Stimulated activated naive CD8-positive, alpha-beta T cell treated with anti-CD3 and anti-CD28 coated beads, Interleukin-15, Interleukin-2, amounts not matched to agents 100 U/mL and 50 U/mL, for 24 hours (primary cell): ENCODE data around the gene GPR32.
"Not testable (repeated sequence)": the region's sequence is repeated elsewhere in the genome, so short reads cannot be mapped to it uniquely, and the experiment has no call there.

Experiments
- ATAC-seq: fragments of 150-1000 bp; cut with Tn5 transposase; one replicate; pipeline ENCODE4 v1.10.0; 2021
- DNase-seq: peaks from one replicate; pipeline ENCODE4 v3.0.0; 2021

Gene GPR32

DNA sequence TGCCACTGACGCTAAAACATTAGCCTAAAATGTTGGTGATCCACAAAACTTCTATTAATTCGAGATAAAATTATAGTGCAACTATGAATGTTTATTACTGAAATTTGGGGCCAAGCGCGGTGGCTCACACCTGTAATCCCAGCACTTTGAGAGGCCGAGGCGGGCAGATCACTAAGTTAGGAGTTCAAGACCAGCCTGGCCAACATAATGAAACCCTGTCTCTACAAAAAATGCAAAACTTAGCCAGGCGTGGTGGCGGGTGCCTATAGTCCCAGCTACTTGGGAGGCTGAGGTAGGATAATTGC, 13.5 kb downstream of the GPR32 start:
- ATAC-seq, DNase-seq: not testable (repeated sequence)

GRCh38 chr19:50784710-50785109, 14.4 kb downstream of the GPR32 start:
- ATAC-seq (no peak), DNase-seq (no peak)

DNA sequence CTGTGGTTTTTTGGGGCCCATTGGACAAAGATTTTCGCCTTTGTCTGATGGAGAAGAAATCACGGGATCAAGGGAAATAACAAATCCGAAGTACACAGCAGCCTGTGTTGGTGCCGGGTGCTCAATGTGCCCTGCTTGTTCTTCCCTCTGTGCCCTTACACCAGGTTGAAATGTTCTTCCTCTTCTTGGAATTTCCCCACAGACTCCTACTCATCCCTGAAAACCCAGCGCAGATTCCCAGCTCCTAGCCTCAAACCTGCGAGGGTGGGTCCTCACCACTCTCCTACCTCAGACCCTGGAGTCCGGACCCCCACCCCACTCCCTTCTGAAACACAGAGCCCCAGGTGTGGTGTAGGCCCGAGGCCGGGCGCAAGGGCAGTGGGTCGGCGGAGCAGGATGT, 15.1 kb downstream of the GPR32 start:
- DNase-seq (no peak), ATAC-seq (no peak)

DNA sequence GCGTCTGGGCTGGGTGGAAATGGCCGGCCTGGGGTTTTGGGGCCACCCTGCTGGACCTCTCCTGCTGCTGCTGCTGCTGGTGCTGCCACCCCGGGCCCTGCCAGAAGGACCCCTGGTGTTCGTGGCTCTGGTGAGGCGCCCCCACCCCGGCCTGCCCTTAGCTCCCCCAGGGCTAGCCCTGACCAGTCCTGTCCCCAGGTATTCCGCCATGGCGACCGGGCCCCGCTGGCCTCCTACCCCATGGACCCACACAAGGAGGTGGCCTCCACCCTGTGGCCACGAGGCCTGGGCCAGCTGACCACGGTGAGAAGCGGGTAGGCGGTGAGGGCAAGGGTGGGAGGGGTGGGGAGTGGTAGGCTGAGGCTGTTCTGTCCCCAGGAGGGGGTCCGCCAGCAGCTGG, 20.1 kb downstream of the GPR32 start, which contains the start of gene ACP4:
ACP4 (plus strand) TSS at position 20 of the 400 bp plus-strand sequence; CDS start at position 20, 0 bp downstream.
- no peak for DNase-seq
- ATAC-seq = no peak

- DNase-seq = no peak
- no peak for ATAC-seq
These were observed 20.7 kb downstream of the GPR32 start for GRCh38 chr19:50790922-50791467.

DNA sequence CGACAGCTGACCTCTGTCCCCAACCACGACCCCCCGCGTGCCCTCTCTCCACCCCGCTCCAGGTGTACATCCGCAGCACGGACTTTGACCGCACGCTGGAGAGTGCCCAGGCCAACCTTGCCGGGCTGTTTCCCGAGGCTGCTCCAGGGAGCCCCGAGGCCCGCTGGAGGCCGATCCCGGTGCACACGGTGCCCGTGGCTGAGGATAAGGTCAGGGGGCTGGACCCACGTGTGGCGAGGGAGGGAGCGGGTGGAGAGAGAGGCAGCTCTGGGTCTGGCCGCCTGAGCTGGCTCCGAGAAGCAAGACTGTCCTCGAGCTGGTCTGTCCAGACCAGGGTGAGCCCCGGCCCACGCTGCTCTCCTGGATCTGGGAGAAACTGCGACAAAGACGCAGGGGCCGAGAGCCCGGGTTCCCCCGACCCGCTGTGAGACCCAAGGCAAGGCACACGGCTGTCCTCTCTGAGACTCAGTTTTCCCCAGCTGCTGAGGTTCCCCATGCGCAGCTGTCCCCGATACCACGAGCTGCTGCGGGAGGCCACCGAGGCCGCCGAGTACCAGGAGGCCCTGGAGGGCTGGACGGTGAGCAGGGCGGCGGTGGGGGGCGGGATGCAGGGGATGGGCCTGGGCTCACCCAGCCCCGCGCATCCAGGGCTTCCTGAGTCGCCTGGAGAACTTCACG, 21.5 kb downstream of the GPR32 start:
- ATAC-seq = no peak
- DNase-seq = no peak

DNA sequence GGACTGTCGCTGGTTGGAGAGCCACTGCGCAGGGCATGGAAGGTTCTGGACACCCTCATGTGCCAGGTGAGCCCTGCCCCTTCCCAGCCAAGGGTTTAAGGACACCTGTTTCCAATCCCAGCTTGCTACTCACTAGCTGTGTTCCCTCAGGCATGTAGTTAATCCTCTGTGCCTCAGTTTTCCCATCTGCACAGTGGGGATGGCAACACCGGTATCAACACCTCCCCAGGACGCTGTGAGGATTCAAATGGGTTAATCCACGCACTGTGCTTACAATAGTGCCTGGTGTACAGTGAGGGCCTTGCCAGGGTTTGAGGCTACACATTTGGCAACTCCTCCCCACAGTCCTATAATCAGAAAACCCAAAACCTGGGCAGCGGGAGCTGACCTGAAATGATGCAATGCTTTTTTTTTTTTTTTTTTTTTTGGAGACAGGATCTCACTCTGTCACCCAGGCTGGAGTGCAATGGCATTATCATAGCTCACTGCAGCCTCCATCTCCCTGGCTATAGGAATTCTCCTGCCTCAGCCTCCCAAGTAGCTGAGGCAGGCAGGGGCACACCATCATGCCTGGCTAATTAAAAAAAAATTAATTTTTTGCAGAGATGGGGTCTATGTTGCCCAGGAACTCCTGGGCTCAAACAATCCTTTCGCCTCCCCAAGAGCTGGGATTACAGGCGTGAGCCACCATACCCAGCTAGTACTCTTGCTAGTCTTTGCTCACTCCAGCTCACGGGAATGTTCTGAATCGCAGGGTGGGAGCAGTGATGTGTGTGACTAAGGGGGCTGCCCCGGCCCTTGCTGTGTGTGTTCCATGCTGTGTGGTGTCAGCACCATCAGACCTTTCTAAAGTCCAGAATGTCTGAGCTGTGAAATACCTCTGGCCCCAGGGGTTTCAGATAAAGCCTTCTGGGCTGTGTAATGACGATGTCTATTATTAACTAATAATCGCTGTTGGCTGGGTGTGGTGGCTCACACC, 22.3 kb downstream of the GPR32 start:
- DNase-seq (no peak), ATAC-seq (no peak)

- no peak for DNase-seq
- ATAC-seq = no peak
These were observed 23.3 kb downstream of the GPR32 start for GRCh38 chr19:50793558-50794065.

- ATAC-seq = peak; percentile 11
- DNase-seq = peak; percentile 48
These were observed 24.0 kb downstream of the GPR32 start for GRCh38 chr19:50794074-50794875.

- DNase-seq (peak; percentile 55), ATAC-seq (peak; percentile 21)
These were observed 24.8 kb downstream of the GPR32 start for GRCh38 chr19:50794876-50795663.

GRCh38 chr19:50795664-50796073, 25.4 kb downstream of the GPR32 start:
- no peak for DNase-seq

DNA sequence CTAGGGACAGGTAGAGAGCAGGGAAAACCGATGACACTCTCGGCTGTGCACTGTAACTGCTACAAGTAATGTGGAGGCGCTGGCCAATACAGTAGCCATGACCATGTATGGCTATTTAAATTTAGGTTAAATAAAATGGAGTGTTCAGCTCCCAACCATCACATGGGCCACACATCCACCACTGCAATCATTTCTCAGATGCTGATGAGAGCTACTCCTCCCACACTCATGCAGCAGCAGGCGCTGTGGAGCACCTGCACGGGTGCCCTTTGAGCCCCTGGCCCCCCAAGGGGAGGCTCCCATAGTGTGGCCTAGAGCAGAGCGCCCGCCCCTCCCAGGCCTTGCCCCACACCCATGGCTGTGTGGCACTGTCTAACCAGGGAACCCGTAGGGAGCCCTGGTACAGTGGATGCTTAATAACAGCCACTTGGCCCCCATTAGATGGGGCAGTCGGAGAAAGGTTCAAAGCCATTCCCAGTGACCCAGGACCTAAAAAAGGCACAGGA, 25.9 kb downstream of the GPR32 start:
- ATAC-seq (peak; percentile 29), DNase-seq (peak; percentile 42)

More at GRCh38 chr19:50795664-50796073, 25.4 kb downstream of the GPR32 start:
- no peak for ATAC-seq

GRCh38 chr19:50796634-50797428, 26.6 kb downstream of the GPR32 start:
- ATAC-seq = no peak

DNA sequence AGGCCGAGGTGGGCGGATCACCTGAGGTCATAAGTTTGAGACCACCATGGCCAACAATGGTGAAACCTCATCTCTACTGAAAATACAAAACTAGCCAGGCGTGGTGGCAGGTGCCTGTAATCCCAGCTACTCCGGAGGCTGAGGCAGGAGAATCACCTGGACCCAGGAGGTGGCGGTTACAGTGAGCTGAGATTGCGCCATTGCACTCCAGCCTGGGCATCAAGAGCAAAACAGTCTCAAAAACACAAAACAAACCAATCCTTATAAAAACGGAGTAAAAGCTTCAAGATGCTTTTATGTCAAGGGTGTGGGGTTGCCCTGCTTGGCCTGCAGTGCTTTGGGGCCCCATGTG, 27.1 kb downstream of the GPR32 start:
- DNase-seq (no peak), ATAC-seq (no peak)

More at GRCh38 chr19:50796634-50797428, 26.6 kb downstream of the GPR32 start:
- no peak for DNase-seq

GRCh38 chr19:50797781-50798658, 27.8 kb downstream of the GPR32 start:
- ATAC-seq (no peak), DNase-seq (no peak)

DNA sequence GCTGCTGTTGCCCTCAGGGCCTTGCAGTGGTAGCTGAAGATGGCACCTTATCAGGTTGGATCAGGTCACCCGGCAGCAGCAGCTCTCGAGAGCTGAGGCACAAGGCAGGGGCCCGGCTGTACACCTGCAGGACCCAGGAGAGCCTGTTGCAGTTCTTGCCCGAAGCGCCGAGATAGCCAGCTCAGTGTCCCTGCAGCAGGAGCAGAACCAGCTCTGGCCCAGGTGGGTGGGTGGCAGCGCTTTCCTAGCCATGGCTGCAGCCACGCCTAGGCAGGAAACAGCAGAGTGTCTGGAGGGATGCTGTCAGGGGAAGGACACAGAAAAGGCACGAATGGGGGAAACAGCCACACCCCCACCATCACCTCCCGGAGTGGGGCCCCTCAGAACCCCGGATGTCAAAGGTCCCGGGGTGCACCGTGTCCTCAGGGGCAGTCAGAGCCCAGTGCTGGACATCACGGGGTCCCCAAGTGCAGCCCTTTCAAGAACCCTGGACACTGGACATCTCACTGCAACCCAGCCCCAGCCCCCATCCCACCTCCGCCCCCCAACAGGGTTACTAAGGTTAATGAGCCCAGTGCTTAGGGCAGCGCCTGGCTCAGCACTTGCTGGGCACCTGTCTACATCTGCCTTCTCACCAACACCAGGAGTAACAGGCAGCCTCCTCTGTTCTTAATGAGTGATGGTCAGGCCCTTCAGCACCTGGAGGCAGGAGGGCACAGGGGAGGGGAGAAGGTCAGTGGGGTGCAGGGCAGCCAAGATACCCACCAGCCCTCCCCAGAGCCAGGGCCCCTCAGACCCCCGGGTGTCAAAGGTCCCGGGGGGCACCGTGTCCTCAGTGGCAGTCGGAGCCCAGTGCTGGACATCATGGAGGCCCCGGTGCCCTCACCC, 28.6 kb downstream of the GPR32 start:
- ATAC-seq (no peak), DNase-seq (no peak)

DNA sequence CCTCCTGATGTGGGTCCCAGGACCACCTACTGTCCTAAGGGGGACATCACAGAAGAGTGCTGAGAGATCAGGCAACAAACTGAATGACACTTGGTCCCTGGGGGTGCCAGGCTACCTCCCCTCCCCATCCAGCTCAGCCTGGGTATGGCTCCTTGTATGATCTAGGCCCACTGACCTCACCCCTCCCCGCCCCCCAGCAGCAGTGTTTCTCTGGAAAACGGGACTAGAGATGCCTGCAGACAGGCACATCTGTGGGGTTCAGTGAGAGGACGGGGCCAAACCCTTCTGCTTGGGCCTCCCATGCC, 29.2 kb downstream of the GPR32 start:
- no peak for DNase-seq
- no peak for ATAC-seq

DNA sequence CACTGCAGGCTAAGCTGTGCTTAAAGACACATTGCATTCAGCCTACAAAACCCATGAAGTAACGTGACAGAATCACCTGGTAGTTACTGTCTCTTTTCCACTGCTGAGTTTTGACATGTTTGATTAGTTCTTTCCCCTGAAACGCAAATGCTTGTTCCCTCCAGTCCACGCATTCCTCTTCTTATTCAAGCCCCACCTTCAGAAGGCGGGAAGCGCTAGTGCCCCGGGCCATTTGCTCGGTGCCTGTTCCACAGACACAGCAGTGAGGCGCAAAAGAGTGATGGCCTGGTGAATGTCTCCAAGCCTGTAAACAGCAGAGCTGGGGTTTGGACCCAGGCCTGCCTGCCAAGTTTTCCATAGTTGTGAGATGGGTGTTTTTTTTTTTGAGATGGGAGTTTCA, 30.8 kb downstream of the GPR32 start:
- no peak for ATAC-seq
- DNase-seq = no peak
